Body of pancreas (tissue), 4 donors: ENCODE data around the gene DBN1. TPM values are rescaled to one million over a fixed set of nuclear protein-coding genes. Genes with fewer than 3 reads are reported as not detected.
"Not testable (repeated sequence)": the region's sequence is repeated elsewhere in the genome, so short reads cannot be mapped to it uniquely, and the experiment has no call there.

Experiments used
- ATAC-seq: fragments of 150-250 bp; one replicate; pipeline ENCODE4 v1.9.1; 2016
- DNase-seq, 4 donors: peaks; one replicate each; pipeline ENCODE4 v3.0.0-alpha.2; 2019
- H3K27ac ChIP-seq, 4 donors: fragments of 200-600 bp; sonication (generic); 1 replicate in 3 of 4; 2 replicates in 1 of 4; pipeline versions ENCODE4 v1.5.1 to v1.6.1; 2016 to 2019; ENCODE audit warnings: mild to moderate bottlenecking in 1 of 4, mixed read lengths in 1 of 4, moderate library complexity in 1 of 4
- H3K27me3 ChIP-seq, 2 donors: fragments of 200-600 bp; sonication (generic); one replicate each; pipeline ENCODE4 v1.6.0; 2016; ENCODE audit warnings: mild to moderate bottlenecking in 1 of 2
- H3K36me3 ChIP-seq, 2 donors: fragments of 200-600 bp; sonication (generic); replicated peaks in 1 of 2; 2 replicates each; pipeline ENCODE4 v1.5.1; 2016; ENCODE audit warnings: low read depth in 2 of 2; ENCODE audit not compliant: insufficient read depth in 1 of 2
- H3K4me1 ChIP-seq: fragments of 200-600 bp; sonication (generic); one replicate; pipeline ENCODE4 v1.6.0; 2016
- H3K4me3 ChIP-seq, 2 donors: fragments of 200-600 bp; sonication (generic); 1 replicate in 1 of 2; 2 replicates in 1 of 2; pipeline ENCODE4 v1.5.1; 2016 to 2019
- H3K9me3 ChIP-seq, 3 donors: fragments of 200-600 bp; sonication (generic); 1 replicate in 2 of 3; 2 replicates in 1 of 3; pipeline ENCODE4 v1.5.1; 2016
- CTCF ChIP-seq, 7 experiments: fragments of 450-650 bp in 4 of 7; fragments of 200-600 bp in 3 of 7; sonication (generic) in 3 of 7; IDR thresholded peaks; one replicate each; pipeline ENCODE4 v1.5.1; 2016 to 2019; ENCODE audit warnings: antibody characterized with exemption in 7 of 7
- POLR2A ChIP-seq, 3 donors: fragments of 450-650 bp; IDR thresholded peaks; one replicate each; pipeline ENCODE4 v1.6.1; 2016; ENCODE audit warnings: antibody characterized with exemption in 3 of 3, mild to moderate bottlenecking in 2 of 3
- WGBS, 2 donors: methylation state at CpG; one replicate each; pipeline ENCODE4 v1.1.5; 2017; 5-methylcytosine and 5-hydroxymethylcytosine counted together
- intact Hi-C: fragments of 100-400 bp; cut with DNase I; formaldehyde crosslinking; loops from one replicate; pipeline ENCODE4 v1.15.1; 2023
- total RNA-seq, 2 donors: library from RNA; depleted of rRNA; stranded (reverse); fragments of >200 nt; gene quantifications; one replicate each; pipeline ENCODE4 v1.1.0, GENCODE V29; 2016

Gene DBN1
- total RNA-seq, 2 donors from 2014 or later = 28.0 to 29.0 TPM

- peaks cover 9% of the 10 kb centered on the region for H3K4me1 ChIP-seq
- H3K27ac ChIP-seq = no peak overlapping the region
- DNase-seq = no peak
- WGBS, 2 donors = 90 to 92% methylated on average over 15 of the region's 15 CpGs
- H3K9me3 ChIP-seq = no peaks in the 10 kb centered on the region
- H3K4me3 ChIP-seq = no peak overlapping the region
- TF ChIP-seq POLR2A (IDR thresholded peaks at IDR 0.05) (no peak), CTCF (IDR thresholded peaks at IDR 0.05) (no peak)
- no peaks in the 10 kb centered on the region for H3K27me3 ChIP-seq
- ATAC-seq = no peak
- no peaks in the 10 kb centered on the region for H3K36me3 ChIP-seq
- intact Hi-C loops = no loop called here
Measured at GRCh38 chr5:177490311-177490991, 17.0 kb upstream of the DBN1 start.

- H3K27me3 ChIP-seq = no peaks in the 10 kb centered on the region
- TF ChIP-seq CTCF (IDR thresholded peaks at IDR 0.05) (no peak), POLR2A (IDR thresholded peaks at IDR 0.05) (no peak)
- ATAC-seq (no peak), DNase-seq (no peak)
- no peak overlapping the region for H3K27ac ChIP-seq
- H3K36me3 ChIP-seq = no peaks in the 10 kb centered on the region
- no peak overlapping the region for H3K4me3 ChIP-seq
- 72 to 80% methylated on average over 13 to 26 of the region's 26 CpGs for WGBS, 2 donors
- peaks cover 2% of the 10 kb centered on the region for H3K4me1 ChIP-seq
- no peaks in the 10 kb centered on the region for H3K9me3 ChIP-seq
- intact Hi-C loops = no loop called here
Measured at GRCh38 chr5:177489119-177489716, 15.8 kb upstream of the DBN1 start.

- intact Hi-C loops = no loop called here
- Histone ChIP-seq H3K4me3 (no peak overlapping the region), H3K4me1 (no peaks in the 10 kb centered on the region), H3K9me3 (no peaks in the 10 kb centered on the region), H3K36me3 (no peaks in the 10 kb centered on the region), H3K27me3 (no peaks in the 10 kb centered on the region), H3K27ac (no peak overlapping the region)
- ATAC-seq = no peak
- DNase-seq = no peak
- TF ChIP-seq POLR2A (IDR thresholded peaks at IDR 0.05) (no peak), CTCF (IDR thresholded peaks at IDR 0.05) (no peak)
- 89 to 91% methylated on average over 14 to 15 of the region's 15 CpGs for WGBS, 2 donors
Measured at GRCh38 chr5:177487975-177488374, 14.5 kb upstream of the DBN1 start.

DNA sequence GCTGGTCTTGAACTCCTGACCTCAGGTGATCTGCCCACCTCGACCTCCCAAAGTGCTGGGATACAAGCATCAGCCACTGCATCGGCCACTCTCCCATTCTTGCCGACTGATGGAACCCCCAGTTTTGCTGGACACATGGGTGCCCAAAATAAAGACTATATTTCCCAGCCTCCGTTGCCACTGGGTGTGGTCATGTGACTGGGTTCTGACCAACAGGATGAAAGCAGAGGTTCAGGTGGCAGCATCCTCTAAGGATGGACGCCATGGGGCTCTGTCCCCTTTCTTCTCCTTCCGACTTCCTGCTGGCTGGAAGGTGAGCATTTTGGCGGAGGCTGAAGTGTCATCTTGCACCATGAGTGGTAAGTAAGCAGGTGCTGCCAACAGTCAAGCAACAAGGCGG, 13.7 kb upstream of the DBN1 start:
- 89 to 90% methylated on average over 8 of the region's 8 CpGs for WGBS, 2 donors
- no peak overlapping the region for H3K4me3 ChIP-seq
- no peaks in the 10 kb centered on the region for H3K36me3 ChIP-seq
- intact Hi-C loops = no loop called here
- H3K4me1 ChIP-seq = no peaks in the 10 kb centered on the region
- ATAC-seq (no peak), DNase-seq (no peak)
- no peaks in the 10 kb centered on the region for H3K9me3 ChIP-seq
- TF ChIP-seq CTCF (IDR thresholded peaks at IDR 0.05) (no peak), POLR2A (IDR thresholded peaks at IDR 0.05) (no peak)
- no peaks in the 10 kb centered on the region for H3K27me3 ChIP-seq
- no peak overlapping the region for H3K27ac ChIP-seq

DNA sequence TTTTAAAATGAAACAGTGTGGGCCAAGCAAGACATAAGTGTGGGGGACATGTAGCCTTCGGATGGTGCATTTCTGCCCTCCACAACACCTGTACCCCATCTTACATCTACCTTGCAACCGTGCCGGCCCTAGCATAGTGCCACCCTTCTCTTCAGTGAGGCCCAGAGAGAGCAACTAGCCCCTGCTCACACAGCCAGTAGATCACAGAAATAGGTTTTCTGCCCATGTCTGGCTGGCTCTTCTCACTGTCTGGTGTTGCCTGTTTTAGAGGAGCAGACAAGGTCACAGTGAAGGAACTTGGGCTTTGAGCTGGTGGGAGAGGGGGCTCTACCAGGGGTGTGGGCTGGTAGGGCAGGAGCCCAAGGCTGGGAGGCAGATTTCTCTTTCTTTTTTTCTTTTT, 12.8 kb upstream of the DBN1 start:
- intact Hi-C loops = no loop called here
- no peaks in the 10 kb centered on the region for H3K27me3 ChIP-seq
- TF ChIP-seq POLR2A (IDR thresholded peaks at IDR 0.05) = no peak
- TF ChIP-seq CTCF (IDR thresholded peaks at IDR 0.05) = no peak
- no peak overlapping the region for H3K4me3 ChIP-seq
- WGBS, 2 donors = 89 to 93% methylated on average over 2 to 3 of the region's 3 CpGs
- no peaks in the 10 kb centered on the region for H3K9me3 ChIP-seq
- no peak for DNase-seq
- no peaks in the 10 kb centered on the region for H3K4me1 ChIP-seq
- H3K27ac ChIP-seq = no peak overlapping the region
- H3K36me3 ChIP-seq = no peaks in the 10 kb centered on the region
- ATAC-seq = no peak

DNA sequence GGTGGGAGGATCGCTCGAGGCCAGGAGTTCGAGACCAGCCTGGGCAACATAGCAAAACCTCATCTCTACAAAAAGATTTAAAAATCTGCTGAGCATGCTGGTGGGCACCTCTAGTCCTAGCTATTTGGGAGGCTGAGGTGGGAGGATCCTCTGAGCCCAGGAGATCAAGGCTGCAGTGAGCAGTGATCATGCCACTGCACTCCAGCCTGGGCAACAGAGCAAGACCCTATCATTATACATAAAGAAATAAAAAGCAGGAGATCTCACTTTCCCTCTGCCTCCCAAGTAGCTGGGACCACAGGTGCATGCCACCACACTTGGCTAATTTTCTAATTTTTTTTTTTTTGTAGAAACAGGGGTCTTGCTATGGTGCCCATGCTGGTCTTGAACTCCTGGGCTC, 12.3 kb upstream of the DBN1 start:
- not testable (repeated sequence) for H3K27ac ChIP-seq

More for the DNA sequence above, 12.3 kb upstream of the DBN1 start:
- H3K27me3 ChIP-seq, H3K36me3 ChIP-seq, ATAC-seq, H3K4me3 ChIP-seq, H3K4me1 ChIP-seq, H3K9me3 ChIP-seq, DNase-seq, intact Hi-C loops: not testable (repeated sequence)
- 56 to 100% methylated on average over 3 of the region's 3 CpGs for WGBS, 2 donors
